ENCODE results near the gene IGF2R. TPM values are rescaled to one million over a fixed set of nuclear protein-coding genes. Genes with fewer than 3 reads are reported as not detected.

The IGF2R gene
- total and polyA plus RNA-seq, 8 donors, result 11.0 to 54.0 (median 34.7) TPM

DNA sequence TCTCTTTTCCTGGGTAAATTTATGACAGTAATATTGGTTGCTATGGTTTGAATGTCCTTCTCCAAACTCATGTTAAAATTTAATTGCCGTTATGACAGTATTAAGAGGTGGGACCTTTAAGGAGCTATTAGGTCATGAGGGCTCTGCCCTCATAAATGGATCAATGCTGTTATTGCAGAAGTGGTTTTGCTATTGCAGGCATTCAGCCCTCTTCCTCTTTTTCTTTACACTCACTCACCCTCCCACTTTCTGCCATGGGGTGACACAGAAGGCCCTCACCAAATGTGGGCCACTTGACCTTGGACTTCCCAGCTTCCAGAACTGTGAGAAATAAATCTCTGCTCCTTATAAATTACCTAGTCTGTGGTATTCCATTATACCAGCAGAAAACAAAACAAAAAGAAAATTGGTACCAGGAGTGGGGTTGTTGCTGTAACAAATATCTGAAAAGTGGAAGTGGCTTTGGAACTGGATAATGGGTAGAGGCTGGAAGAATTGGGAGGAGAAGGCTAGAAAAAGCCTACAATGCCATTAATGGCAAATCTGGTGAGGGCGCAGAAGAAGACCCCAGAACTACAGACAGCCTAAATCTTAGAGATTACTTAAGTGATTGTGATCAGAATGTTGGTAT is 24.8 kb upstream of the IGF2R start:
- Histone ChIP-seq H3K36me3 (no peaks in the 10 kb centered on the region), H3K4me1 (peaks cover 10 to 11% (median 11%) of the 10 kb centered on the region in 3 donors), H3K27ac (no peak overlapping the region), H3K4me3 (no peak overlapping the region), H3K9me3 (no peaks in the 10 kb centered on the region), H3K27me3 (no peaks in the 10 kb centered on the region)
- intact Hi-C loops (cut with DNase I), result loop anchor here in 1 of 3 donors (10.0 kb wide), 1 partner anchor 79 kb away; no protein-coding TSS in a partner anchor
- FAIRE-seq, result no peak
- 82 to 92% methylated on average over 2 of the region's 2 CpGs for WGBS, 2 donors
- no peak for ATAC-seq
- TF ChIP-seq, protein P1, sequence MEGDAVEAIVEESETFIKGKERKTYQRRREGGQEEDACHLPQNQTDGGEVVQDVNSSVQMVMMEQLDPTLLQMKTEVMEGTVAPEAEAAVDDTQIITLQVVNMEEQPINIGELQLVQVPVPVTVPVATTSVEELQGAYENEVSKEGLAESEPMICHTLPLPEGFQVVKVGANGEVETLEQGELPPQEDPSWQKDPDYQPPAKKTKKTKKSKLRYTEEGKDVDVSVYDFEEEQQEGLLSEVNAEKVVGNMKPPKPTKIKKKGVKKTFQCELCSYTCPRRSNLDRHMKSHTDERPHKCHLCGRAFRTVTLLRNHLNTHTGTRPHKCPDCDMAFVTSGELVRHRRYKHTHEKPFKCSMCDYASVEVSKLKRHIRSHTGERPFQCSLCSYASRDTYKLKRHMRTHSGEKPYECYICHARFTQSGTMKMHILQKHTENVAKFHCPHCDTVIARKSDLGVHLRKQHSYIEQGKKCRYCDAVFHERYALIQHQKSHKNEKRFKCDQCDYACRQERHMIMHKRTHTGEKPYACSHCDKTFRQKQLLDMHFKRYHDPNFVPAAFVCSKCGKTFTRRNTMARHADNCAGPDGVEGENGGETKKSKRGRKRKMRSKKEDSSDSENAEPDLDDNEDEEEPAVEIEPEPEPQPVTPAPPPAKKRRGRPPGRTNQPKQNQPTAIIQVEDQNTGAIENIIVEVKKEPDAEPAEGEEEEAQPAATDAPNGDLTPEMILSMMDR (IDR thresholded peaks at IDR 0.05), result no peak
- no peak for DNase-seq

DNA sequence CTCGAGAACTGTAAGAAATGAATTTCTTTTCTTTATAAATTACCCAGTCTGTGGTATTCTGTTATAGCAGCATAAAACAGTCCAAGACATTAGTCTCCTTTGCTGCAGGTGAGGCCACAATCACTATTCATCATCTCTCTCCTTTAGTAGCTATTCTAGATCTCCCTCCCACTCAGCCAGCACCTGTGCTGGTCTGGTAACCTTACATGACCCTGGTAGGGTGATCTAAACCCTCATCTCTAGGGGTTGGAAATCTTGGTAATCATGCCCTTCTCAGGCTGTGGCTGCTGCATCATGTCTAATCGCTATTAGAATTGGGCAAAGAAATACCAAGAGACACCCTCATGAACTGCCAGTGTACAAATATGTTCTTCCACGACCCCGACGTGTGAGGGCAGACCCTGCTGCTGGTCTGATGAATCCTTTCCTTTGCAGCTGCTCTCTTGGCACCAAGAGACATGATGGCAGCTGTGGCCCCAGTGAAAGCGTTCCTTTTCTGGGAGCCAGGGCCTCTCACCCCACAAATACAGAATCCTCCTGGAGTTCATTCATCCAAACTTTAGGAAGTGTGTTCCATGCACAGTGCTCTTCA is 23.0 kb upstream of the IGF2R start:
- Histone ChIP-seq H3K4me3 (no peak overlapping the region), H3K27me3 (no peaks in the 10 kb centered on the region), H3K27ac (no peak overlapping the region), H3K9me3 (no peaks in the 10 kb centered on the region), H3K4me1 (no peaks in the 10 kb centered on the region), H3K36me3 (no peaks in the 10 kb centered on the region)
- ATAC-seq, result no peak
- 89 to 90% methylated on average over 6 of the region's 6 CpGs for WGBS, 2 donors
- FAIRE-seq, result no peak
- intact Hi-C loops (cut with DNase I), result loop anchor here in 1 of 3 donors (10.0 kb wide), 1 partner anchor 81 kb away; no protein-coding TSS in a partner anchor
- TF ChIP-seq, protein P1 (IDR thresholded peaks at IDR 0.05), result no peak
- DNase-seq, result no peak

DNA sequence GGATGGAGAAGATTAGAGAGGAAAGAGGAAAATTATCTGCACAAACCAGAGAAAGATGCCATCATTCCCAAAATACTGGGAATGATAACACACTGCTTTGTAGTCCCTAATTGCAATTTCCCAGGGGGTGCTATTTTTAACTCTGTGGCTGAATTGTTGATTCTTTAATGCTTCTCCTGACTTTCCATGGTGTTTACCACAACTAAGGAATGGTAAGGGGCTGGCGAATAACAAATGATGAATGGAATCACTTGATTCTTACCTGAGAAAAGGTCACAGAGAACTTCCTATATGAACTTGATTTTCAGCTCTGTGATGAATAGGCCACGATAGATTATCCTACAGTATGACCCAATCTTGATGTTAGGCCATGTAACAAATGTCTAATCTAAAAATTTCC is 22.0 kb upstream of the IGF2R start:
- Histone ChIP-seq H3K4me3 (no peak overlapping the region), H3K27me3 (no peaks in the 10 kb centered on the region), H3K27ac (no peak overlapping the region), H3K9me3 (no peaks in the 10 kb centered on the region), H3K36me3 (no peaks in the 10 kb centered on the region), H3K4me1 (no peaks in the 10 kb centered on the region)
- ATAC-seq (no peak), FAIRE-seq (no peak), DNase-seq (no peak)
- WGBS, 2 donors, result 92 to 93% methylated on average over 2 of the region's 2 CpGs
- intact Hi-C loops (cut with DNase I), result loop anchor here in 1 of 3 donors (10.0 kb wide), 1 partner anchor 82 kb away; no protein-coding TSS in a partner anchor
- TF ChIP-seq, protein P1 (IDR thresholded peaks at IDR 0.05), result no peak

DNA sequence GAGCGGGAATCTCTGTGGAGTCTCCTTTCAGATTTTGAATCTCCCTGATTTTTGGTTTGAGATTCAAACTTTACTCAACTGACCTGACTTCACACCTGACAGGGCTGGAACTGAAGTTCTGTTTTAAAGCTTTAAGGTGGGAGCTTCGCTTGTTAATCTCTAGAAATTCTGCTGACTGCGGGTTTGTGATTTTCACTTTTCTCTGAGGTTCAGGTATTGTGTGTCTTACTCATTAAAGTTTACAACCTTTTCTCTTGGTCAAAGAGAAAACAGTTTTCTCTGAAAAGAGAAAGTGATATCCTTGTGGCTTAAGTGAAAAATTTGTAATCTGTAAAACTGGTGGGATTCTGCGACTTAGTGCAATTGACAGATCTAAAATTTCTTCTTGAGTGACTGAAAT is 20.7 kb upstream of the IGF2R start:
- H3K4me3 ChIP-seq, result no peak overlapping the region
- no peaks in the 10 kb centered on the region for H3K9me3 ChIP-seq
- ATAC-seq (no peak), FAIRE-seq (no peak), DNase-seq (no peak)
- no peak overlapping the region for H3K27ac ChIP-seq
- TF ChIP-seq, protein P1 (IDR thresholded peaks at IDR 0.05), result no peak
- H3K36me3 ChIP-seq, result no peaks in the 10 kb centered on the region
- WGBS, 2 donors, result 90 to 92% methylated on average over 4 of the region's 4 CpGs
- no peaks in the 10 kb centered on the region for H3K27me3 ChIP-seq
- intact Hi-C loops (cut with DNase I), result loop anchor here in 1 of 3 donors (10.0 kb wide), 1 partner anchor 83 kb away; no protein-coding TSS in a partner anchor
- no peaks in the 10 kb centered on the region for H3K4me1 ChIP-seq

DNA sequence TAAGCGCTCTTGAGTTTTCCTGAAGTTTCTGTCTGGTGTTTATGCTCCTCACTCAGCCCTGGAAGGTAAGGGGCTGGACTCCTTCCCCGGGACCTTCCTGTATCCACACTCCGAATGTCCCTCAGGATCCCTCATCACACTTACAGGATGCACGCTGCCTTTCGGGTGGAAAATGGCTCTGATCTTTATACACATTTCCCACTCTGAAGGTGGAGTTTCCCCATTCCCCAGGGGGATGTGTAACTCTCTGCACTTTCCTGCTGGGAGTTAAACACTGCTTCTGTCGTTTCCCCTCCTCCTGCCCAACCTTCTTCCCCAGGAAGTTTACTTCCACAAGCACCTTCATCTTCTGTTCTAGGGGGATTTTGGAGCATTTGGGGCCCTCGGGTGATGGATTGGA is 17.1 kb upstream of the IGF2R start:
- DNase-seq, result no peak
- no peaks in the 10 kb centered on the region for H3K36me3 ChIP-seq
- H3K27me3 ChIP-seq, result no peaks in the 10 kb centered on the region
- intact Hi-C loops (cut with DNase I), result no loop called here
- no peak overlapping the region for H3K27ac ChIP-seq
- no peaks in the 10 kb centered on the region for H3K9me3 ChIP-seq
- H3K4me3 ChIP-seq, result no peak overlapping the region
- no peaks in the 10 kb centered on the region for H3K4me1 ChIP-seq
- FAIRE-seq, result no peak
- no peak for ATAC-seq
- TF ChIP-seq, protein P1 (IDR thresholded peaks at IDR 0.05), result no peak
- 77 to 86% methylated on average over 7 of the region's 7 CpGs for WGBS, 2 donors
